Smooth muscle cell (in vitro differentiated cells): Measurements from ENCODE around the gene TPCN2. TPM values are rescaled to one million over a fixed set of nuclear protein-coding genes. Genes with fewer than 3 reads are reported as not detected.

ENCODE experiments used
- DNase-seq: peaks from one replicate; lab custom pipeline; 2025; ENCODE audit not compliant: unreplicated experiment; lab: John Stamatoyannopoulos, UW
- H2AFZ ChIP-seq: fragments of 200-600 bp; sonication (generic); 2 replicates; pipeline ENCODE4 v1.6.0; 2016; ENCODE audit warnings: antibody characterized with exemption, low read depth, mild to moderate bottlenecking
- H3F3A ChIP-seq: fragments of 200-600 bp; sonication (generic); 2 replicates; pipeline ENCODE4 v1.6.0; 2017; ENCODE audit warnings: antibody characterized with exemption, low read depth
- H3K27ac ChIP-seq: fragments of 200-600 bp; sonication (generic); 2 replicates; pipeline ENCODE4 v1.5.1; 2016; ENCODE audit warnings: low read depth, mild to moderate bottlenecking
- H3K27me3 ChIP-seq: fragments of 200-600 bp; sonication (generic); 2 replicates; pipeline ENCODE4 v1.6.1; 2016; ENCODE audit warnings: low read depth, mild to moderate bottlenecking
- H3K36me3 ChIP-seq: fragments of 200-600 bp; sonication (generic); 2 replicates; pipeline ENCODE4 v1.5.1; 2016; ENCODE audit warnings: low read depth
- H3K4me1 ChIP-seq: fragments of 200-600 bp; sonication (generic); 2 replicates; pipeline ENCODE4 v1.5.1; 2016; ENCODE audit warnings: low read depth
- H3K4me2 ChIP-seq: fragments of 200-600 bp; sonication (generic); 2 replicates; pipeline ENCODE4 v1.6.0; 2016; ENCODE audit warnings: mild to moderate bottlenecking
- H3K4me3 ChIP-seq: fragments of 200-600 bp; sonication (generic); 2 replicates; pipeline ENCODE4 v1.5.1; 2016; ENCODE audit warnings: mild to moderate bottlenecking
- H3K79me2 ChIP-seq: fragments of 200-600 bp; sonication (generic); 2 replicates; pipeline ENCODE4 v1.6.0; 2016; ENCODE audit warnings: low read depth, mild to moderate bottlenecking
- H3K9ac ChIP-seq: fragments of 200-600 bp; sonication (generic); 2 replicates; pipeline ENCODE4 v1.6.0; 2016; ENCODE audit warnings: low read depth
- H3K9me3 ChIP-seq: fragments of 200-600 bp; sonication (generic); replicated peaks from 2 replicates; pipeline ENCODE4 v1.5.1; 2016; ENCODE audit warnings: low read depth
- H4K20me1 ChIP-seq: fragments of 200-600 bp; sonication (generic); 2 replicates; pipeline ENCODE4 v1.6.0; 2016; ENCODE audit warnings: low read depth
- WGBS: methylation state at CpG from one replicate; pipeline ENCODE4 v1.1.7; 2016; ENCODE audit warnings: low lambda C conversion rate; 5-methylcytosine and 5-hydroxymethylcytosine counted together
- polyA plus RNA-seq: library from polyadenylated mRNA; unstranded; fragments of >200 nt; fragmentation: Nextera tagmentation; extraction: Ambion mirVana; gene quantifications from 2 replicates; pipeline ENCODE4 v1.2.1, GENCODE V29; 2016
- total RNA-seq: library from RNA; depleted of rRNA; stranded (reverse); fragments of >200 nt; gene quantifications from 2 replicates; pipeline ENCODE4 v1.2.3, GENCODE V29; 2014
- TF ChIP-seq, protein P1 (sequence below): fragments of 200-600 bp; sonication (generic); IDR thresholded peaks from 2 replicates; pipeline ENCODE4 v1.5.1; 2017; ENCODE audit warnings: borderline replicate concordance, mild to moderate bottlenecking, antibody characterized with exemption; ENCODE audit not compliant: insufficient read depth, poor library complexity, severe bottlenecking

The TPCN2 gene
- total and polyA plus RNA-seq, 2 experiments from 2014 or later, result 7.4 to 10.5 TPM

DNA sequence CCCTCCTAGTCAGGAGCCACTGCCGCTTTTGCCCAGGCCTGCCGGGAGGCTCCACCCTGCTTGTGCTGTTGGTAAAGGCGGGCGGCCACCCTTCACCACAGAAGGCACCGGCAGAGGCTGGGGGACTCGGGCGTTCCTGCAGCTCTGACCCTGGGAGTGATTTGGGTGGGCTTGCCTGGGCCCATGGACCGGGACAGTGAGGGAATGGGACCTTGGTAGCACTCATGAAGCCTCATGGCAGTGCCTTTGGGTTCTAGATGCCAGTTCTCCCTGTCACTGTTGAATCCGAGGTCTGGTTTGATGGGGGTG lies 4.4 kb downstream of the TPCN2 start:
- Histone ChIP-seq H3K9ac (no peak overlapping the region), H2AFZ (no peak overlapping the region), H3K4me2 (no peak overlapping the region), H3K4me1 (peaks cover 4% of the 10 kb centered on the region), H3K79me2 (peaks cover 29% of the 10 kb centered on the region), H3F3A (peaks cover 4% of the 10 kb centered on the region), H3K36me3 (no peaks in the 10 kb centered on the region), H3K27ac (no peak overlapping the region), H4K20me1 (peaks cover 68% of the 10 kb centered on the region), H3K4me3 (no peak overlapping the region), H3K27me3 (no peaks in the 10 kb centered on the region), H3K9me3 (no peaks in the 10 kb centered on the region)
- TF ChIP-seq, protein P1, sequence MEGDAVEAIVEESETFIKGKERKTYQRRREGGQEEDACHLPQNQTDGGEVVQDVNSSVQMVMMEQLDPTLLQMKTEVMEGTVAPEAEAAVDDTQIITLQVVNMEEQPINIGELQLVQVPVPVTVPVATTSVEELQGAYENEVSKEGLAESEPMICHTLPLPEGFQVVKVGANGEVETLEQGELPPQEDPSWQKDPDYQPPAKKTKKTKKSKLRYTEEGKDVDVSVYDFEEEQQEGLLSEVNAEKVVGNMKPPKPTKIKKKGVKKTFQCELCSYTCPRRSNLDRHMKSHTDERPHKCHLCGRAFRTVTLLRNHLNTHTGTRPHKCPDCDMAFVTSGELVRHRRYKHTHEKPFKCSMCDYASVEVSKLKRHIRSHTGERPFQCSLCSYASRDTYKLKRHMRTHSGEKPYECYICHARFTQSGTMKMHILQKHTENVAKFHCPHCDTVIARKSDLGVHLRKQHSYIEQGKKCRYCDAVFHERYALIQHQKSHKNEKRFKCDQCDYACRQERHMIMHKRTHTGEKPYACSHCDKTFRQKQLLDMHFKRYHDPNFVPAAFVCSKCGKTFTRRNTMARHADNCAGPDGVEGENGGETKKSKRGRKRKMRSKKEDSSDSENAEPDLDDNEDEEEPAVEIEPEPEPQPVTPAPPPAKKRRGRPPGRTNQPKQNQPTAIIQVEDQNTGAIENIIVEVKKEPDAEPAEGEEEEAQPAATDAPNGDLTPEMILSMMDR, result no peak
- WGBS, result 97% methylated on average over 9 of the region's 9 CpGs
- no peak for DNase-seq

DNA sequence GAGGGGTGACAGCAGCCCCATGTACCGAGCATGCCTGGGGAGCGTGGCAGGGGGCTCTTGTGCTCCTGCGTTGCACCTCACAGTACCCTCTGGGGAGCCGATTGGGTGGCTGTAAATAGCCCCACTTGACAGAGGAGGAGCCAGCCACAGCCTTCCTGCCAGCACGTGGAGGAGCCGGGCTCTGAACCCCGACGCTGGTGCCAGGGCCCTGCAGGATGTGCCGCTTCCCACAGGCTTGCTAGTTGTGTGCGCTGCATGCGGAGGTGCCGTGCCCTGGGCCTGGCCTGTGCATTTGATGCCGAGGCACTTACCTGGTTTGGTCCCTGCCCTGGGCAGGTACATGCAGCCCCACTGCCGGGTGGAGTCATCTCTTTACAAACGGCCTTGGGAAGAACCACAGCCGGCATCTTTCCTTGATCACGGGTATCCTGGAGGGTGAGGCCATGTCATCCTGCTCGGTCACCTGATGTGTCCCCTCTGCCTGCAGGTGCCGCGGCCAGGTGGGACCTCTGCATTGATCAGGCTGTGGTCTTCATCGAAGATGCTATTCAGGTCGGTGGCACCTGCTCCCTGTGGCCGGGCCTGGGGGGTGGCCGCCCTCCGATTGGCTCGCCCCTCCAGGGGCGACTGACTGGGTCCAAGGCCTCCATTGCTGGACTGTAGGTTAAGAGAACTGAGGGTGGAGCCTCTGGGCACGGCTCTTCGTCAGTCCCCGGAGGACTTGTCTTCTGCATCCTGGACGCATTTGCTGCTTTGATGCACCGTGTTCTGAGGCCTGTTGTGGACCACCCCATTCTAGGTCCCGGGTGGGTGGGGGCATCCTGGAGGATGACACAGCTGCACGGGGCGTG lies 5.0 kb downstream of the TPCN2 start:
- Histone ChIP-seq H3F3A (no peaks in the 10 kb centered on the region), H3K27me3 (no peaks in the 10 kb centered on the region), H3K9ac (no peak overlapping the region), H3K9me3 (no peaks in the 10 kb centered on the region), H3K27ac (no peak overlapping the region), H3K4me1 (no peaks in the 10 kb centered on the region), H3K4me2 (no peak overlapping the region), H3K4me3 (no peak overlapping the region), H3K36me3 (no peaks in the 10 kb centered on the region), H4K20me1 (peaks cover 69% of the 10 kb centered on the region), H3K79me2 (peaks cover 29% of the 10 kb centered on the region), H2AFZ (no peak overlapping the region)
- WGBS, result 97% methylated on average over 33 of the region's 35 CpGs
- no peak for DNase-seq
- TF ChIP-seq, protein P1, result no peak

DNA sequence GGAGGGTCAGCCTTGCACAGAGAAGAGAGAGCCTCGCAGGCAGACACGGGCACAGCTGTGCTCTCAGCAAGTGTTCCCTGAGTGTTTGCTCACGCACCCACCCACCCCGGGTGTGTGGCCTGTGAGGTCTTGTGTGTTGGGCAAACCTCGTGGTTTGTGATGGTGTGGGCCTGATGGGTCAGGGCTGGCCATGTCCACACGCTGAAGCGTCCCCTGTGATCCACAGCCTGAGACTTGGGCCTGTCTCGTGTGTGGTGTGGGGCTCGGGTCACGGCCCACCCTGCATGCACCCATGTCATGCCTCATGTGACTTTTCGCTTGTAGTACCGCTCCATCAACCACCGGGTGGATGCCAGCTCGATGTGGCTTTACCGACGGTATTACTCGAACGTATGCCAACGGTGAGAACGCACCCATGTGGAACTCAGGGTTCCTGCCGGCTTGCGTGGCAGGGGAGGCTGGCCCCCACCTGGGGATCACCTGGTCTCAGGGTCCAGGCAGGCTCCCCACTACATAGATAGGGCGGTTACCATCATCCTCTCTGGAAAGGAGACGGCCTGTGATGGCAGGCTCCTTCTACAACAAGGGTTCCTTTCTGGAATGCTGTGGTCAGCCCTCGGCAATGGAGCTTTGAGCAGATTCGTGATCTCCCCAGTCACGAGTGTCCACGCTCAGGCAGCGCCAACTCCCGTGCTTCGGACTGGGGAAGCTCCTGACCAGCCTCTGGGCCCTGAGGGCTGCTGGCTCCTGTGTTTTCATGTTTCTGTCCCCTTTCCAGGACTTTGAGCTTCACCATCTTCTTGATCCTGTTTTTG lies 5.9 kb downstream of the TPCN2 start:
- 98% methylated on average over 31 of the region's 31 CpGs for WGBS
- Histone ChIP-seq H3K4me1 (no peaks in the 10 kb centered on the region), H3K79me2 (peaks cover 21% of the 10 kb centered on the region)

More for the DNA sequence above, 5.9 kb downstream of the TPCN2 start:
- H3K27ac ChIP-seq, result no peak overlapping the region
- no peaks in the 10 kb centered on the region for H3K36me3 ChIP-seq
- H2AFZ ChIP-seq, result no peak overlapping the region
- H4K20me1 ChIP-seq, result peaks cover 72% of the 10 kb centered on the region
- TF ChIP-seq, protein P1, result no peak
- H3K4me2 ChIP-seq, result no peak overlapping the region
- H3K9ac ChIP-seq, result no peak overlapping the region
- no peak for DNase-seq
- H3K27me3 ChIP-seq, result no peaks in the 10 kb centered on the region
- no peaks in the 10 kb centered on the region for H3K9me3 ChIP-seq
- H3K4me3 ChIP-seq, result no peak overlapping the region
- H3F3A ChIP-seq, result no peaks in the 10 kb centered on the region
